GM12878 (cell line): Measurements from ENCODE around the gene RAD51B. TPM values are rescaled to one million over a fixed set of nuclear protein-coding genes. Genes with fewer than 3 reads are reported as not detected.

Experiments used
- ASH2L ChIP-seq: fragments of 300-600, 200-600 bp; sonication (generic); IDR thresholded peaks from 2 replicates; pipeline ENCODE4 v1.6.1; 2017; ENCODE audit warnings: low read depth, mild to moderate bottlenecking, borderline replicate concordance
- BMI1 ChIP-seq: fragments of 450-650 bp; IDR thresholded peaks from 2 replicates; pipeline ENCODE4 v1.6.1; 2016; ENCODE audit warnings: mild to moderate bottlenecking, moderate library complexity, borderline replicate concordance
- CBX5 ChIP-seq: sonication (generic); IDR thresholded peaks from 2 replicates; pipeline ENCODE4 v1.6.1; 2016; ENCODE audit warnings: low read depth, moderate library complexity, mild to moderate bottlenecking, inconsistent platforms
- CHD1 ChIP-seq: IDR thresholded peaks from 2 replicates; pipeline ENCODE4 v1.6.1; 2012; ENCODE audit warnings: low read depth, low read length, improper control_type of control experiment
- KAT2A ChIP-seq: conservative IDR thresholded peaks from 2 replicates; pipeline ENCODE4 v1.6.1; 2011; ENCODE audit warnings: low read depth, low read length; ENCODE audit not compliant: control insufficient read depth
- KDM1A ChIP-seq: fragments of 200-600 bp; sonication (generic); IDR thresholded peaks from 2 replicates; pipeline ENCODE4 v1.6.1; 2016; ENCODE audit warnings: borderline replicate concordance
- KLF5 ChIP-seq: fragments of 450-650 bp; IDR thresholded peaks from 2 replicates; pipeline ENCODE4 v1.6.1; 2014; ENCODE audit warnings: mild to moderate bottlenecking; ENCODE audit not compliant: partially characterized antibody
- MEF2B ChIP-seq: fragments of 450-650 bp; IDR thresholded peaks from 2 replicates; pipeline ENCODE4 v1.6.1; 2018; ENCODE audit warnings: mild to moderate bottlenecking, moderate library complexity; ENCODE audit not compliant: partially characterized antibody, poor library complexity, severe bottlenecking
- NR2C2 ChIP-seq: IDR thresholded peaks from 2 replicates; pipeline ENCODE4 v1.6.1; 2011; ENCODE audit warnings: borderline replicate concordance, low read depth; ENCODE audit not compliant: control insufficient read depth, insufficient read length
- PAX5 ChIP-seq: IDR thresholded peaks from 2 replicates; pipeline ENCODE4 v1.6.1; 2011; ENCODE audit warnings: low read depth, low read length, borderline replicate concordance
- PAX8 ChIP-seq: fragments of 450-650 bp; IDR thresholded peaks from 2 replicates; pipeline ENCODE4 v1.6.1; 2017; ENCODE audit warnings: mild to moderate bottlenecking, moderate library complexity
- POLR2A ChIP-seq: IDR thresholded peaks from 2 replicates; pipeline ENCODE4 v1.6.1; 2011; ENCODE audit warnings: low read depth, mild to moderate bottlenecking, low read length
- RAD51 ChIP-seq: fragments of 450-650 bp; IDR thresholded peaks from 2 replicates; pipeline ENCODE4 v1.6.1; 2016; ENCODE audit warnings: moderate library complexity, mild to moderate bottlenecking, inconsistent platforms
- RBBP5 ChIP-seq: fragments of 200-600 bp; sonication (generic); conservative IDR thresholded peaks from 2 replicates; pipeline ENCODE4 v1.6.1; 2016
- SIN3A ChIP-seq: IDR thresholded peaks from 2 replicates; pipeline ENCODE4 v1.6.1; 2012; ENCODE audit warnings: low read depth, low read length, improper control_type of control experiment
- SP1 ChIP-seq: IDR thresholded peaks from one replicate; pipeline ENCODE4 v1.6.1; 2011; ENCODE audit warnings: low read depth, low read length
- SREBF1 ChIP-seq: IDR thresholded peaks from 2 replicates; pipeline ENCODE4 v1.6.1; 2012; ENCODE audit warnings: mild to moderate bottlenecking, low read length
- TAF1 ChIP-seq: IDR thresholded peaks from 2 replicates; pipeline ENCODE4 v1.6.1; 2011; ENCODE audit warnings: mild to moderate bottlenecking, low read depth, low read length, borderline replicate concordance
- TCF12 ChIP-seq: IDR thresholded peaks from 2 replicates; pipeline ENCODE4 v1.6.1; 2011; ENCODE audit warnings: low read depth, mild to moderate bottlenecking, low read length
- TCF3 ChIP-seq: IDR thresholded peaks from 2 replicates; pipeline ENCODE4 v1.6.1; 2012; ENCODE audit warnings: low read depth, mild to moderate bottlenecking, low read length, borderline replicate concordance; ENCODE audit not compliant: insufficient read depth
- ZNF207 ChIP-seq: fragments of 450-650 bp; IDR thresholded peaks from 2 replicates; pipeline ENCODE4 v1.6.1; 2014; ENCODE audit warnings: antibody characterized with exemption, mild to moderate bottlenecking, borderline replicate concordance
- ZNF274 ChIP-seq: IDR thresholded peaks from one replicate; pipeline ENCODE4 v1.8.0; 2011; ENCODE audit not compliant: insufficient read length, insufficient read depth
- ZNF384 ChIP-seq: IDR thresholded peaks from 2 replicates; pipeline ENCODE4 v1.6.1; 2012; ENCODE audit warnings: low read depth, mild to moderate bottlenecking, low read length, improper control_type of control experiment, borderline replicate concordance
- polyA plus RNA-seq, 11 experiments: library from polyadenylated mRNA; depleted of rRNA in 4 of 11; unstranded in 6 of 11; stranded (reverse) in 5 of 11; fragments of >200 nt; fragmentation: Nextera tagmentation in 4 of 11; fragmentation: Illumina TruSeq in 1 of 11; extraction: Ambion mirVana in 4 of 11; extraction: Trizol in 1 of 11; gene quantifications; 1 replicate in 1 of 11; 2 replicates in 10 of 11; pipeline versions ENCODE4 v1.2.1 to v1.2.3, GENCODE V29; 2011 to 2016; ENCODE audit warnings: inconsistent platforms in 2 of 11, missing spikeins in 2 of 11, low read depth in 1 of 11
- total RNA-seq, 4 experiments: library from RNA; depleted of rRNA in 3 of 4; stranded (reverse); fragments of >200 nt in 3 of 4; fragmentation: Illumina TruSeq in 1 of 4; extraction: Trizol in 1 of 4; gene quantifications; 2 replicates each; pipeline versions ENCODE4 v1.2.1 to v1.2.3, GENCODE V29; 2013 to 2021
- TF ChIP-seq, protein P1 (sequence below): fragments of 450-650 bp; formaldehyde crosslinking; IDR thresholded peaks from 2 replicates; pipeline ENCODE4 v1.4.0; 2020; ENCODE audit warnings: mild to moderate bottlenecking, moderate library complexity
- TF ChIP-seq, protein P2 (sequence below): fragments of 450-650 bp; IDR thresholded peaks from 2 replicates; pipeline ENCODE4 v1.6.1; 2018; ENCODE audit warnings: borderline replicate concordance, mild to moderate bottlenecking; ENCODE audit not compliant: partially characterized antibody

RAD51B gene
- total and polyA plus RNA-seq, 10 of the 15 experiments (the other 5 are each of a cell fraction or from before 2014, with no cell fraction given), result 9.8 to 26.8 (median 21.3) TPM

DNA sequence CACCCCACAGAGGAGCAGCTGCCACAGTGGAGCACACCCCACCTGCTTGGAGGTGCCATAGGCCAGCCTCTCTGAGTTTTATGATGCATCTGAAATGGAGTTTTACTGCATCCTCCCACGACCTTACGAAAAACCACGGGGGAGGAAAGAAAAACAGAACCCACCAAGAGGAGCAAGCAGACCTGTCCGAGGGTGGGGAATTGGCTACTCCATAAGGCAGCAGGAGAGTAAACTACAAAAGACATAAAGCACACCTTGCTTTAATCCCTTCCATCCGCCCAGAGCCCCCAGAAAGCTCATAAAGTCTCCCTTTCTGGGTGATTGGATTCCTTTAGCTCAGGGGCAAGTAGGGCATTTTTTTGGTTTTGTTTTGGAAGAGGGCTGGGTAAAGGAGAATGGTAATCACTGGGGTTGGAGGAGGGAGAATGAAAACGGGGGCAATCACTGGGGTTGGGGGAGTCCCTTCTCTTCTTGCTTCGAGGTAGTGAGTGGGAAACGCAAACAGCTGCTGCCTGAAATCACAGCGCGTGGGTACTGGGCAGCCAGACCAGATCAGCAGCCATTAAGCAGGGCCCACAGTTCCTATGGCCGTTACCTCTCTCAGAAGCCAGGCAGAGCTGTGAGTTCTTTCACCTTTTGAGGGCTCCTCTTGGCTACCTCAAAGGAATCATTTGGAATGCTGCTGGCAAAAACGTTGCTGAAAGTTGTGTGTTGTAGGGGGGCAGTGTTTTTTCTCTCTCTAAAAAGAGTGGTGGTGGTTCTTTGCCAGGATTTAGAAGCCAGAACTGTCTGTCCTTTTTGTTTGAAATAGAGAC is 539.6 kb downstream of the RAD51B start (continued):
- no peak for TF ChIP-seq KDM1A
- TF ChIP-seq POLR2A, result no peak; the same call in 1 of the 2 replicates
- TF ChIP-seq TAF1, result no peak
- TF ChIP-seq BMI1, result no peak
- TF ChIP-seq SIN3A, result no peak
- TF ChIP-seq, protein P1, sequence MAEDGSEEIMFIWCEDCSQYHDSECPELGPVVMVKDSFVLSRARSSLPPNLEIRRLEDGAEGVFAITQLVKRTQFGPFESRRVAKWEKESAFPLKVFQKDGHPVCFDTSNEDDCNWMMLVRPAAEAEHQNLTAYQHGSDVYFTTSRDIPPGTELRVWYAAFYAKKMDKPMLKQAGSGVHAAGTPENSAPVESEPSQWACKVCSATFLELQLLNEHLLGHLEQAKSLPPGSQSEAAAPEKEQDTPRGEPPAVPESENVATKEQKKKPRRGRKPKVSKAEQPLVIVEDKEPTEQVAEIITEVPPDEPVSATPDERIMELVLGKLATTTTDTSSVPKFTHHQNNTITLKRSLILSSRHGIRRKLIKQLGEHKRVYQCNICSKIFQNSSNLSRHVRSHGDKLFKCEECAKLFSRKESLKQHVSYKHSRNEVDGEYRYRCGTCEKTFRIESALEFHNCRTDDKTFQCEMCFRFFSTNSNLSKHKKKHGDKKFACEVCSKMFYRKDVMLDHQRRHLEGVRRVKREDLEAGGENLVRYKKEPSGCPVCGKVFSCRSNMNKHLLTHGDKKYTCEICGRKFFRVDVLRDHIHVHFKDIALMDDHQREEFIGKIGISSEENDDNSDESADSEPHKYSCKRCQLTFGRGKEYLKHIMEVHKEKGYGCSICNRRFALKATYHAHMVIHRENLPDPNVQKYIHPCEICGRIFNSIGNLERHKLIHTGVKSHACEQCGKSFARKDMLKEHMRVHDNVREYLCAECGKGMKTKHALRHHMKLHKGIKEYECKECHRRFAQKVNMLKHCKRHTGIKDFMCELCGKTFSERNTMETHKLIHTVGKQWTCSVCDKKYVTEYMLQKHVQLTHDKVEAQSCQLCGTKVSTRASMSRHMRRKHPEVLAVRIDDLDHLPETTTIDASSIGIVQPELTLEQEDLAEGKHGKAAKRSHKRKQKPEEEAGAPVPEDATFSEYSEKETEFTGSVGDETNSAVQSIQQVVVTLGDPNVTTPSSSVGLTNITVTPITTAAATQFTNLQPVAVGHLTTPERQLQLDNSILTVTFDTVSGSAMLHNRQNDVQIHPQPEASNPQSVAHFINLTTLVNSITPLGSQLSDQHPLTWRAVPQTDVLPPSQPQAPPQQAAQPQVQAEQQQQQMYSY (CRISPR knock-in tag), result no peak
- no peak for TF ChIP-seq RAD51
- TF ChIP-seq CBX5, result no peak
- TF ChIP-seq ASH2L, result no peak
- no peak for TF ChIP-seq CHD1
- 0 out of 2 replicates have a peak, but pooled peaks have one; percentile 73 for TF ChIP-seq TCF12
- TF ChIP-seq, protein P2, sequence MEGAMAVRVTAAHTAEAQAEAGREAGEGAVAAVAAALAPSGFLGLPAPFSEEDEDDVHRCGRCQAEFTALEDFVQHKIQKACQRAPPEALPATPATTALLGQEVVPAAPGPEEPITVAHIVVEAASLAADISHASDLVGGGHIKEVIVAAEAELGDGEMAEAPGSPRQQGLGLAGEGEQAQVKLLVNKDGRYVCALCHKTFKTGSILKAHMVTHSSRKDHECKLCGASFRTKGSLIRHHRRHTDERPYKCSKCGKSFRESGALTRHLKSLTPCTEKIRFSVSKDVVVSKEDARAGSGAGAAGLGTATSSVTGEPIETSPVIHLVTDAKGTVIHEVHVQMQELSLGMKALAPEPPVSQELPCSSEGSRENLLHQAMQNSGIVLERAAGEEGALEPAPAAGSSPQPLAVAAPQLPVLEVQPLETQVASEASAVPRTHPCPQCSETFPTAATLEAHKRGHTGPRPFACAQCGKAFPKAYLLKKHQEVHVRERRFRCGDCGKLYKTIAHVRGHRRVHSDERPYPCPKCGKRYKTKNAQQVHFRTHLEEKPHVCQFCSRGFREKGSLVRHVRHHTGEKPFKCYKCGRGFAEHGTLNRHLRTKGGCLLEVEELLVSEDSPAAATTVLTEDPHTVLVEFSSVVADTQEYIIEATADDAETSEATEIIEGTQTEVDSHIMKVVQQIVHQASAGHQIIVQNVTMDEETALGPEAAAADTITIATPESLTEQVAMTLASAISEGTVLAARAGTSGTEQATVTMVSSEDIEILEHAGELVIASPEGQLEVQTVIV, result no peak
- TF ChIP-seq ZNF207, result no peak
- TF ChIP-seq MEF2B, result no peak
- TF ChIP-seq PAX8, result no peak
- no peak for TF ChIP-seq SP1
- TF ChIP-seq ZNF384, result no peak
- no peak for TF ChIP-seq RBBP5
- no peak for TF ChIP-seq NR2C2
- TF ChIP-seq KLF5, result no peak
- TF ChIP-seq ZNF274, result no peak
- TF ChIP-seq PAX5, result no peak
- TF ChIP-seq SREBF1, result no peak
- TF ChIP-seq KAT2A, result no peak
- 0 out of 2 replicates have a peak, but pooled peaks have one; percentile 15 for TF ChIP-seq TCF3
